GM19372 (cell line): ENCODE data around the gene TMC1.
"Not testable (repeated sequence)": the region's sequence is repeated elsewhere in the genome, so short reads cannot be mapped to it uniquely, and the experiment has no call there.

Experiments
- ATAC-seq: cut with Tn5 transposase; IDR thresholded peaks from one replicate; pipeline ENCODE4 v1.9.1; 2021; ENCODE audit warnings: mild to moderate bottlenecking, low read depth, moderate library complexity; ENCODE audit not compliant: unreplicated experiment

Gene TMC1

DNA sequence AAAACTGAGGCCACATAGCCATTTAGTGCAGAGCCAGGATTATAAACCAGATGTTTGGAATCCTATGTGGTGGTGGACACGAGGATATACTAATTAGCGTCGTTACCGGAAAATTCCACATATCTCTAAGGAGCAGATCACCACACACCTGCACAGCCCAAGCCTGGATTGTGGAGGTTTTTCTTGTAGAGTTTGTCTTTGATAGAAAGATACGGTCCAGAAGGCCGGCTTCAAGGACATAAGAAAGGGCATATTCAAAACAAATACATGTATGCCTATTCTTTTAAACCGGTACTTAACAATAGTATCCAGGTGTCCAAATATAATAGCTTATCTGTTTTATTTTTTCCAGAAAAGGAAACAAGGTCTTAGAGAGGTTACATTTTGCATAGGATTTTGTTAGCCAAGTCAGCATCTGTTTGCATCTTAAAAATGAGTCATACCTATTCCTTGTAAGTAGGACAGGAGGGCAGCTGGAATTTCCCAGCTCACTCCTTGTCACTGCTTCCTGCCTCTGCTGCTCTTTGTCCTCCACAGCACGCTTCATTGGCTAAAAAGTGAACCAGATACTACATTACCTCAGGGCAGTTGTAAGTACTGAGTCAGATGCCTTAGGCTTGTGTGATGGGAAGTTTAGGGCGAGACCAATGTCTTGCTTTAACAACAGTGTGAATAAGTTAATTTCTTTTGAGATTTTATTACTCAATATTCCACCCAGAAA lies 3.6 kb downstream of the TMC1 start:
- ATAC-seq: no peak

GRCh38 chr9:72526901-72527800 lies 5.7 kb downstream of the TMC1 start:
- peak; percentile 79 for ATAC-seq

DNA sequence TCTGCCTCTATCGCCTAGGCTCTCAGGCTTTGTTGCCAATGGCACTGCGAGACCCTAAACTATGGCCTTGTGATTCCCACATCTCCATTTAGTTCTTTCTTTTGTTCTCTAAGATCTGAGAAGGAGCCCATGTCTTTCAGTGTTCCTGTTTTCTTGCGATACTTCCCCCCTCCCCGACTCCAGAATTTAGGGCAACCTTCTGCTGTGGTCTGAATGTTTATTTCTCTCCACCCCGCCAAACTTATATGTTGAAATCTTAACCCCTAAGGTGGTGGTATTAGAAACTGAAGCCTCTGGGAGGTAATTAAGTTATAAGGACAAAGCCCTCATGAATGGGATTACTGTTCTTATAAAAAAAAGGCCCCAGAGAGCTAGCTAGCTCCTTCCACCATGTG lies 6.4 kb downstream of the TMC1 start:
- ATAC-seq: no peak

DNA sequence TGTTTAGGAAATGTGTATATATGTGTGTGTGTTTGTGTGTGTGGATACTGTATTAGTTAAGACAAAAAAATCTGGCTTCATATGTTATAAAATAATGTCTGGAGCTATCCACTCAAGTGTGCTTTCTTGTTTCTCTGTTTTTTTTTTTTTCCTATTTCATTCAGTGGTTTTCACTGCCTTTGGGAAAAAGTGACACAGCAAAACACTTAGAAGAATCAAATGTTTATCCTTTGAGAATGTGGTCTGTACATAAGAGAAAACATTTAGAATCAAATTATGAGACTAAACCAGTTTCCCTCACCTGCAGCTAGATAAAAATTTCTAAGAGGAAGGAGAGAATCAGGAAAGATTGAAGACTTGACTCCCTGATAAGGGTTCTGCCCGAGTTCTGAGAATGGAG lies 8.1 kb downstream of the TMC1 start:
- ATAC-seq: no peak

- ATAC-seq: no peak
Observed at GRCh38 chr9:72533322-72533721, 11.9 kb downstream of the TMC1 start.

- no peak for ATAC-seq
Observed at GRCh38 chr9:72534931-72535330, 13.5 kb downstream of the TMC1 start.

DNA sequence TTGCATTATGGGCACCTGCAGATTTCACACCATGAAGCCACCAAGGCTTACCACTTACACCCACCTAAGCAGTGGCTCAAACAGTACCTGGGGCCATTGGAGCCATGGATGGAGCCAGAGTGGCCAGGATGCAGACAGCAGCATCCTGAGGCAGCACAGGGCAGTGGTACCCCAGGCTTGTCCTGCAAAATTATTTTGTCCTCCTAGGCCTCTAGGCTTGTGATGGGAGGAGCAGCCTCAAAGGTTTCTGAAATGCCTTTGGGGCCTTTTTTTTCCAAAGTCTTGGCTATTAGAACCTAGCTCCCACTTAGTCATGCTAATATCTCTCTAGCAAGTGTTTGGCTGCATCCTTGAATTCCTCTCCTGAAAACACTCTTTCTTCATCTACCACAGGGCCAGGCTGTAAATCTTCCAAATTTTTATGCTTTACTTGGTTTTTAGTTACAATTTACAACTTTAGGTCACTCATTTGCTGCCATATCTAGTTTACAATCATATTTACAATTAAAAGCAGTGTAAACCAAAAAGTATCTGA lies 15.7 kb downstream of the TMC1 start:
- ATAC-seq: no peak

GRCh38 chr9:72537671-72538070 lies 16.3 kb downstream of the TMC1 start:
- ATAC-seq: no peak

- no peak for ATAC-seq
Observed at GRCh38 chr9:72538921-72539702, 17.7 kb downstream of the TMC1 start.

DNA sequence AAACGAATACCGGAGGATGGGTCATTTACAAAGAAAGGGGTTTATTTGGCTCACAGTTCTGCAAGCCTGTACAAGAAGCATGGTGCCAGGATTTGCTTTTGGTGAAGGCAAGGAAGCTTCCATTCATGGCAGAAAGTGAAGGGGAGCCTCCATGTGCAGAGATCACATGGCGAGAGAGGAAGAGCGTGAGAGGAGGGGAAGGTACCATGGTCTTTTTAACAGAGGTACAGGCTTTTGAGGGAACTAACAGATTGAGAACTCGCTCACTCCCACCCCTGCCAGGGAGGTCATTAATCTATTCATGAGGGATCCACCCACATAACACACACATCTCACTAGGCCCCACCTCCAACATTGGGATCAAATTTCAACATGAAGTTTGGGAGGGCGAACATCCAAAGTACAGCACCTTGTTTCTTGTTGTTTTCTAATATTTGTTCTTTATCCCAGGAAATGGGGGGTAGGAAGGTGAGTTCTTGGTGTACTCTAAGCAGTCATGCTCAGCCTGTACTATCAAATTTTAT lies 18.5 kb downstream of the TMC1 start:
- no peak for ATAC-seq

- ATAC-seq: no peak
Observed at GRCh38 chr9:72540348-72540873, 19.0 kb downstream of the TMC1 start.

- ATAC-seq: not testable (repeated sequence)
Observed at GRCh38 chr9:72542537-72542833, 21.1 kb downstream of the TMC1 start.

DNA sequence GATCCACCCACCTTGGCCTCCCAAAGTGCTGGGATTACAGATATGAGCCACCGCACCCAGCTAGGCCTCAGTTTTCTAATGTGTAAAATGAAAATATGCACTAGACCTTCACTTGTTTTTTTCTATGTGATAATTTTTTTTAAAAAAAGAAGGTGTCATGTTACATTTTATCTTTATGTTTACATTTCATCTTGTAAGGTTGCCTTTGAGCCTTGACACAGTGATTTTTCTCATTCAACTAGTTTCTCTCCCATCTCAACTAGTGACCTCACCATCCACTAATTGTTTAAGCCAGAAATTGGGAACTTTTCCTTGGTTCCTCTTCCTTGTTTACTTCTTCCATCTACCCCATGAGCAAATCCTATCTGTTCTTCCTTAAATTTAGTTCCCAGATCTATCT lies 21.5 kb downstream of the TMC1 start:
- no peak for ATAC-seq

- ATAC-seq: no peak
Observed at GRCh38 chr9:72551306-72551705, 29.9 kb downstream of the TMC1 start.

GRCh38 chr9:72552356-72552755 lies 30.9 kb downstream of the TMC1 start:
- ATAC-seq: no peak

DNA sequence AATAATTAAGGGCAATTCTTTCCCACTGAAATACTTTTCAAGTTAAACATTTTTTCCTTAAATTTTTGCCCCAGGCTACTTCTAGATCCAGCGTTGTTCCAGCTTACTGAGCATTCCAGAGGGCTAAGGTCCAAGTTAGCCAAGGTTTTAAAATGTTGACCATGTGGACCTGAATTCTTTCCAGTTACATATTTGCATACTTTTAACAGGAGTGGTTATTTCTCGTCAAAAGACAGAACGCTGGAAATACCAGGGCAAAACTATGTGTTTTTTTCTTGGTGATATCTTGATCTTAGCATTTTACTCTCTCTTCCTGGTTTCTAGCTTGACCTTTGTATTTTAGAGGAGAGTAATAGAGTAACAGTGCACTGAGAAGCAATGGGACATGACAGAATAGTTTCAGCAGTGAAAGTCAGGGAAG lies 32.8 kb downstream of the TMC1 start:
- ATAC-seq: no peak

GRCh38 chr9:72557549-72557948 lies 36.1 kb downstream of the TMC1 start:
- ATAC-seq: no peak

- ATAC-seq: no peak
Observed at GRCh38 chr9:72560086-72560485, 38.7 kb downstream of the TMC1 start.

GRCh38 chr9:72563806-72564205 lies 42.4 kb downstream of the TMC1 start:
- ATAC-seq: no peak

GRCh38 chr9:72564479-72565281 lies 43.3 kb downstream of the TMC1 start:
- ATAC-seq: no peak
